NCI-H128 (cell line): ENCODE results near the gene MYOZ1.

Experiments
- DNase-seq: peaks from one replicate; lab custom pipeline; 2025; ENCODE audit not compliant: unreplicated experiment; lab: John Stamatoyannopoulos, UW

Gene MYOZ1

GRCh38 chr10:73601486-73601921 lies 39.8 kb downstream of the MYOZ1 start:
- no peak for DNase-seq

- no peak for DNase-seq
These were observed 43.9 kb downstream of the MYOZ1 start for GRCh38 chr10:73597346-73597745.

- no peak for DNase-seq
These were observed 47.5 kb downstream of the MYOZ1 start for GRCh38 chr10:73593812-73594211.

- no peak for DNase-seq
These were observed 48.2 kb downstream of the MYOZ1 start for GRCh38 chr10:73593110-73593509.

- no peak for DNase-seq
These were observed 49.2 kb downstream of the MYOZ1 start for GRCh38 chr10:73591935-73592699.

GRCh38 chr10:73590881-73591799 lies 50.1 kb downstream of the MYOZ1 start, which contains the start of gene USP54:
Gene USP54, minus strand, starts transcription at chr10:73591342. Its CDS starts 15,684 bp downstream, at chr10:73575658.
- no peak for DNase-seq

GRCh38 chr10:73589563-73590126 lies 51.6 kb downstream of the MYOZ1 start:
- no peak for DNase-seq

- no peak for DNase-seq
These were observed 52.6 kb downstream of the MYOZ1 start for GRCh38 chr10:73588656-73589055.

- DNase-seq = no peak
These were observed 54.7 kb downstream of the MYOZ1 start for GRCh38 chr10:73586583-73586984.

- no peak for DNase-seq
These were observed 55.9 kb downstream of the MYOZ1 start for GRCh38 chr10:73585327-73585726.

- no peak for DNase-seq
These were observed 56.5 kb downstream of the MYOZ1 start for GRCh38 chr10:73584737-73585136.

GRCh38 chr10:73581918-73582317 lies 59.4 kb downstream of the MYOZ1 start:
- no peak for DNase-seq
